Loucy (cell line): ENCODE measurements around the gene ERFL.

Experiments
- H2AFZ ChIP-seq: fragments of 200-600 bp; sonication (generic); 2 replicates; pipeline ENCODE4 v1.6.0; 2016; ENCODE audit warnings: antibody characterized with exemption, mild to moderate bottlenecking, low read length, moderate library complexity
- H3F3A ChIP-seq: fragments of 200-600 bp; 2 replicates; pipeline ENCODE4 v1.6.0; 2016; ENCODE audit warnings: antibody characterized with exemption, low read depth, mild to moderate bottlenecking
- H3K27me3 ChIP-seq: fragments of 200-600 bp; sonication (generic); 2 replicates; pipeline ENCODE4 v1.6.1; 2014; ENCODE audit warnings: low read length, mild to moderate bottlenecking; ENCODE audit not compliant: insufficient read depth, poor library complexity, severe bottlenecking
- H3K36me3 ChIP-seq: fragments of 200-600 bp; sonication (generic); 2 replicates; pipeline ENCODE4 v1.6.1; 2016; ENCODE audit warnings: low read length; ENCODE audit not compliant: insufficient read depth
- H3K4me1 ChIP-seq: fragments of 200-600 bp; sonication (generic); 2 replicates; pipeline ENCODE4 v1.5.1; 2014; ENCODE audit warnings: low read length, mild to moderate bottlenecking; ENCODE audit not compliant: insufficient read depth, poor library complexity, severe bottlenecking
- H3K4me2 ChIP-seq: fragments of 200-600 bp; sonication (generic); 2 replicates; pipeline ENCODE4 v1.6.0; 2014; ENCODE audit warnings: antibody characterized with exemption, low read length, low read depth, mild to moderate bottlenecking; ENCODE audit not compliant: poor library complexity, severe bottlenecking
- H3K4me3 ChIP-seq: fragments of 200-600 bp; sonication (generic); 2 replicates; pipeline ENCODE4 v1.5.1; 2014; ENCODE audit warnings: low read length, mild to moderate bottlenecking, mixed read lengths; ENCODE audit not compliant: poor library complexity, severe bottlenecking
- H3K79me2 ChIP-seq: fragments of 200-600 bp; sonication (generic); 2 replicates; pipeline ENCODE4 v1.6.1; 2014; ENCODE audit warnings: low read length; ENCODE audit not compliant: insufficient read depth
- H3K9ac ChIP-seq: fragments of 200-600 bp; sonication (generic); 2 replicates; pipeline ENCODE4 v1.6.0; 2014; ENCODE audit warnings: mild to moderate bottlenecking, low read depth, low read length, moderate library complexity; ENCODE audit not compliant: poor library complexity, severe bottlenecking
- H3K9me2 ChIP-seq: fragments of 200-600 bp; sonication (generic); replicated peaks from 2 replicates; pipeline ENCODE4 v1.6.1; 2016; ENCODE audit warnings: low read depth, low read length, mixed read lengths
- H3K9me3 ChIP-seq: fragments of 200-600 bp; sonication (generic); 2 replicates; pipeline ENCODE4 v1.6.1; 2014; ENCODE audit warnings: mild to moderate bottlenecking, antibody characterized with exemption, low read length, low read depth; ENCODE audit not compliant: insufficient read depth
- H4K20me1 ChIP-seq: fragments of 200-600 bp; sonication (generic); 2 replicates; pipeline ENCODE4 v1.6.0; 2014; ENCODE audit warnings: antibody characterized with exemption, low read length, mild to moderate bottlenecking; ENCODE audit not compliant: insufficient read depth, poor library complexity, severe bottlenecking
- CTCF ChIP-seq: fragments of 200-600 bp; sonication (generic); conservative IDR thresholded peaks from 2 replicates; pipeline ENCODE4 v1.5.1; 2014; ENCODE audit warnings: mild to moderate bottlenecking, antibody characterized with exemption, low read length
- EZH2phosphoT487 ChIP-seq: fragments of 200-600 bp; IDR thresholded peaks from 2 replicates; pipeline ENCODE4 v1.6.1; 2018; ENCODE audit warnings: antibody characterized with exemption, mild to moderate bottlenecking, moderate library complexity, borderline replicate concordance

The ERFL gene

GRCh38 chr19:41882568-41883462 lies 45.4 kb downstream of the ERFL start, which contains the start of gene ARHGEF1:
Gene ARHGEF1 (plus strand): TSS chr19:41883184. CDS start chr19:41888083, 4,899 bp downstream.
- no peaks in the 10 kb centered on the region for H3K36me3 ChIP-seq
- peaks cover 9% of the 10 kb centered on the region for H3F3A ChIP-seq
- peak within 1 kb of the TSS; percentile 90 for H3K9ac ChIP-seq
- no peaks in the 10 kb centered on the region for H3K9me3 ChIP-seq
- TF ChIP-seq EZH2phosphoT487, result no peak
- TF ChIP-seq CTCF, result no peak
- H3K4me1 ChIP-seq, result peaks cover 35% of the 10 kb centered on the region
- H2AFZ ChIP-seq, result peak within 1 kb of the TSS; percentile 67; the same call in 1 of the 2 replicates
- H4K20me1 ChIP-seq, result peaks cover 22% of the 10 kb centered on the region
- H3K4me3 ChIP-seq, result peak within 1 kb of the TSS; percentile 98
- no peaks in the 10 kb centered on the region for H3K27me3 ChIP-seq
- H3K9me2 ChIP-seq, result no peaks in the 10 kb centered on the region
- H3K79me2 ChIP-seq, result peaks cover 66% of the 10 kb centered on the region
- H3K4me2 ChIP-seq, result peak within 1 kb of the TSS; percentile 86

- H3F3A ChIP-seq, result peaks cover 16% of the 10 kb centered on the region
These were observed 47.9 kb downstream of the ERFL start for GRCh38 chr19:41880329-41880708.

DNA sequence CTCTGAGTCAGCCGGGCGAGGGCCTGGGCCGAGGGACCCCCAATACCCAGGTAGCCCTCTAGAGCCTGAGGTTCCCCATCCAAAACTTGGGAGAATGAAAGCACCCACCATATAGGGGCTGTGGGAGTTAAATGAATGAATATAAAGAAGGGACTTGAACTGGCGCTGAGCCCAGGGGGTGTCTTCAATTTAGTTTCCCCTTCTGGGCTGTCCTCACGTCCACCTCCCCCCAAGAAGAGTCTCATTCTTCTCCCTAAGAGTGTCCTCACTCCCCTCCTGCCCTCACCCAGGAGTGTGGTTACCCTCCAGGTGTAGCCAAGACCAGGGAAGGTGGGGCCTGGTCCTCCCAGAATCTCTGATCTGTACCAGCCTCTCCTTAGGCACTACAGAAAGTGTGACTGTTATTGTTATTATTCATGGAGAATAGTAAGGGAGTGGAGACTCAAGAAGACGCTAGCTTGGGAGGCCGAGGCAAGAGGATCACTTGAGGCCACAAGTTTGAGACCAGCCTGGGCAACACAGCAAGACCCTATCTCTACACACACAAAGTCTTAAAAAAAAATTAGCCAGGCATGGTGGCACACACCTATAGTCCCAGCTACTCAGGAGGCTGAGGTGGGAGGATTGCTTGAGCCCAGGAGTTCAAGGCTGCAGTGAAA lies 48.5 kb downstream of the ERFL start:
- Histone ChIP-seq H3K9me2 (no peaks in the 10 kb centered on the region), H3K9ac (peak overlapping the region; percentile 35), H3K4me2 (peak overlapping the region; percentile 89)

More at GRCh38 chr19:41880329-41880708, 47.9 kb downstream of the ERFL start:
- Histone ChIP-seq H3K27me3 (no peaks in the 10 kb centered on the region), H2AFZ (no peak overlapping the region), H3K9me2 (no peaks in the 10 kb centered on the region), H3K9me3 (no peaks in the 10 kb centered on the region), H4K20me1 (peaks cover 10% of the 10 kb centered on the region), H3K4me2 (no peak overlapping the region), H3K4me3 (no peak overlapping the region), H3K9ac (no peak overlapping the region), H3K36me3 (no peaks in the 10 kb centered on the region), H3K4me1 (peaks cover 39% of the 10 kb centered on the region), H3K79me2 (peaks cover 47% of the 10 kb centered on the region)
- no peak for TF ChIP-seq EZH2phosphoT487
- TF ChIP-seq CTCF, result no peak

More for the DNA sequence above, 48.5 kb downstream of the ERFL start:
- H3K4me1 ChIP-seq, result peaks cover 35% of the 10 kb centered on the region
- H2AFZ ChIP-seq, result no peak overlapping the region
- H3F3A ChIP-seq, result peaks cover 16% of the 10 kb centered on the region
- H3K36me3 ChIP-seq, result no peaks in the 10 kb centered on the region
- TF ChIP-seq CTCF (no peak), EZH2phosphoT487 (no peak)
- H3K27me3 ChIP-seq, result no peaks in the 10 kb centered on the region
- H3K79me2 ChIP-seq, result peaks cover 42% of the 10 kb centered on the region
- no peaks in the 10 kb centered on the region for H3K9me3 ChIP-seq
- H4K20me1 ChIP-seq, result peaks cover 5% of the 10 kb centered on the region
- no peak overlapping the region for H3K4me3 ChIP-seq
